Stomach (tissue), 4 donors: Measurements from ENCODE around the gene DSTYK.

Experiments used
- EP300 ChIP-seq: sonication (generic); formaldehyde crosslinking; IDR thresholded peaks from one replicate; pipeline ENCODE4 v1.6.1; 2017; ENCODE audit warnings: antibody characterized with exemption
- POLR2A ChIP-seq, 4 donors: fragments of 450-650 bp; IDR thresholded peaks; one replicate each; pipeline ENCODE4 v1.6.1; 2016; ENCODE audit warnings: antibody characterized with exemption in 4 of 4, control low read depth in 2 of 4, mild to moderate bottlenecking in 1 of 4, moderate library complexity in 1 of 4
- POLR2AphosphoS5 ChIP-seq, 3 donors: sonication (generic); formaldehyde crosslinking; IDR thresholded peaks; one replicate each; pipeline ENCODE4 v1.6.1; 2016; ENCODE audit warnings: antibody characterized with exemption in 3 of 3
- TF ChIP-seq, protein P1 (sequence below), 7 experiments: fragments of 450-650 bp in 4 of 7; fragments of 200-600 bp in 3 of 7; sonication (generic) in 3 of 7; IDR thresholded peaks; one replicate each; pipeline ENCODE4 v1.5.1; 2016 to 2019; ENCODE audit warnings: antibody characterized with exemption in 7 of 7, control low read depth in 2 of 7, mild to moderate bottlenecking in 1 of 7

DNA sequence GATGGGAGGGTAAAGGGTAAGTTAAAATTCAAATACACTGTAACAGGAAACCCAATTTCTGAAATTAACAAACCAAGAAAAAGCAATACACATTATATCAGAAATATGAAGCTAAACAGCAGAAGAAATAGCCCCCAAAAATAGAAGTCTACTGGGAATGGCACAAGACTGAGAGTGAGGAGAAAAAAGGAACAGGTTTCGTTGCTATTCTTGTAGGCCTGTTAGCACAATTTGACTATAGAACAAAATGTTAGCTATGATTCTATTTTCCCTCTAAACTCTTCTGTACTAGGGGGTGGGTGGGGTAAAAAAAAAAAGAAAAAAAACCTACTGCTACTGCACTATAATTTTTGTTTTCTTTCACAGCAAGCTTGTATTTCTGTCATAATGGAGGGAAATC is 102.2 kb downstream of the DSTYK start:
- TF ChIP-seq, protein P1, sequence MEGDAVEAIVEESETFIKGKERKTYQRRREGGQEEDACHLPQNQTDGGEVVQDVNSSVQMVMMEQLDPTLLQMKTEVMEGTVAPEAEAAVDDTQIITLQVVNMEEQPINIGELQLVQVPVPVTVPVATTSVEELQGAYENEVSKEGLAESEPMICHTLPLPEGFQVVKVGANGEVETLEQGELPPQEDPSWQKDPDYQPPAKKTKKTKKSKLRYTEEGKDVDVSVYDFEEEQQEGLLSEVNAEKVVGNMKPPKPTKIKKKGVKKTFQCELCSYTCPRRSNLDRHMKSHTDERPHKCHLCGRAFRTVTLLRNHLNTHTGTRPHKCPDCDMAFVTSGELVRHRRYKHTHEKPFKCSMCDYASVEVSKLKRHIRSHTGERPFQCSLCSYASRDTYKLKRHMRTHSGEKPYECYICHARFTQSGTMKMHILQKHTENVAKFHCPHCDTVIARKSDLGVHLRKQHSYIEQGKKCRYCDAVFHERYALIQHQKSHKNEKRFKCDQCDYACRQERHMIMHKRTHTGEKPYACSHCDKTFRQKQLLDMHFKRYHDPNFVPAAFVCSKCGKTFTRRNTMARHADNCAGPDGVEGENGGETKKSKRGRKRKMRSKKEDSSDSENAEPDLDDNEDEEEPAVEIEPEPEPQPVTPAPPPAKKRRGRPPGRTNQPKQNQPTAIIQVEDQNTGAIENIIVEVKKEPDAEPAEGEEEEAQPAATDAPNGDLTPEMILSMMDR (IDR thresholded peaks at IDR 0.05), result no peak
- TF ChIP-seq POLR2AphosphoS5 (IDR thresholded peaks at IDR 0.05) (no peak), EP300 (no peak), POLR2A (IDR thresholded peaks at IDR 0.05) (no peak)
